Gastroesophageal sphincter (tissue), 3 donors: ENCODE results near the gene MRPS18A.

Source experiments
- POLR2A ChIP-seq, 2 donors: fragments of 450-650 bp; IDR thresholded peaks; one replicate each; pipeline ENCODE4 v1.6.1; 2017; ENCODE audit warnings: antibody characterized with exemption in 2 of 2, mild to moderate bottlenecking in 2 of 2, moderate library complexity in 1 of 2
- POLR2AphosphoS5 ChIP-seq: sonication (generic); formaldehyde crosslinking; IDR thresholded peaks from one replicate; pipeline ENCODE4 v1.6.1; 2017; ENCODE audit warnings: antibody characterized with exemption
- TF ChIP-seq, protein P1 (sequence below), 4 experiments: fragments of 200-600 bp in 2 of 4; fragments of 450-650 bp in 2 of 4; sonication (generic) in 1 of 4; IDR thresholded peaks; one replicate each; pipeline ENCODE4 v1.5.1; 2017 to 2019; ENCODE audit warnings: antibody characterized with exemption in 4 of 4, mild to moderate bottlenecking in 2 of 4, moderate library complexity in 2 of 4

DNA sequence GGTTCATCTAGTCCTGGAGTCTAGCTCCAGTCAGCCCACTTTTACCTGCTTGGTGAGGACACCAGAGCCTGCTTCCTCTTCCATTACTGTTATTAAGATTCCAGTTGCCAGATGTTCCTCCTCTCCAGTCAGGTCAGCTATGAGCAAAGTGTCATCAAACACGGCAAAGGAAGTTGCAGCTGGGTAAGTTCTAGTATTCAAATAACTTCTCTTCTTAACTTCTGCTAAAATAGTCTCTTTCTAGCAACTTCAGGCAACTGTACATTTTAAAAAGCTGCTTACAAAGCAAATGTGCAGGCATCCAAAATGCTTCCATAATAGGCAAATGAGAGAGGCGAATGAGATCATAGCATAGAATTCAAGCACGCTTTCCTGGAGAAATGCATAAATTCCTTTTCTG is 18.4 kb upstream of the MRPS18A start:
- TF ChIP-seq, protein P1, sequence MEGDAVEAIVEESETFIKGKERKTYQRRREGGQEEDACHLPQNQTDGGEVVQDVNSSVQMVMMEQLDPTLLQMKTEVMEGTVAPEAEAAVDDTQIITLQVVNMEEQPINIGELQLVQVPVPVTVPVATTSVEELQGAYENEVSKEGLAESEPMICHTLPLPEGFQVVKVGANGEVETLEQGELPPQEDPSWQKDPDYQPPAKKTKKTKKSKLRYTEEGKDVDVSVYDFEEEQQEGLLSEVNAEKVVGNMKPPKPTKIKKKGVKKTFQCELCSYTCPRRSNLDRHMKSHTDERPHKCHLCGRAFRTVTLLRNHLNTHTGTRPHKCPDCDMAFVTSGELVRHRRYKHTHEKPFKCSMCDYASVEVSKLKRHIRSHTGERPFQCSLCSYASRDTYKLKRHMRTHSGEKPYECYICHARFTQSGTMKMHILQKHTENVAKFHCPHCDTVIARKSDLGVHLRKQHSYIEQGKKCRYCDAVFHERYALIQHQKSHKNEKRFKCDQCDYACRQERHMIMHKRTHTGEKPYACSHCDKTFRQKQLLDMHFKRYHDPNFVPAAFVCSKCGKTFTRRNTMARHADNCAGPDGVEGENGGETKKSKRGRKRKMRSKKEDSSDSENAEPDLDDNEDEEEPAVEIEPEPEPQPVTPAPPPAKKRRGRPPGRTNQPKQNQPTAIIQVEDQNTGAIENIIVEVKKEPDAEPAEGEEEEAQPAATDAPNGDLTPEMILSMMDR (IDR thresholded peaks at IDR 0.05): no peak
- TF ChIP-seq POLR2A (IDR thresholded peaks at IDR 0.05): no peak
- no peak for TF ChIP-seq POLR2AphosphoS5
